SK-N-MC (cell line): ENCODE results near the gene CNPY4.

Experiments used
- EZH2 ChIP-seq: fragments of 200-600 bp; sonication (generic); IDR thresholded peaks from one replicate; pipeline ENCODE4 v1.6.1; 2017; ENCODE audit warnings: antibody characterized with exemption
- POLR2AphosphoS5 ChIP-seq: IDR thresholded peaks from 2 replicates; pipeline ENCODE4 v1.6.1; 2012; ENCODE audit warnings: mild to moderate bottlenecking, low read depth, low read length, borderline replicate concordance

GRCh38 chr7:100174582-100174981 is 55.1 kb downstream of the CNPY4 start:
- TF ChIP-seq POLR2AphosphoS5 (no peak), EZH2 (no peak)
